Epithelial cell of esophagus (primary cell): ENCODE data around the gene TEX36.

ENCODE experiments used
- DNase-seq: peaks from one replicate; pipeline ENCODE4 v3.0.0; 2010; ENCODE audit warnings: low read depth
- H3K4me3 ChIP-seq: 2 replicates; pipeline ENCODE4 v1.5.1; 2011; ENCODE audit warnings: mild to moderate bottlenecking, low read length, control low read depth
- CTCF ChIP-seq: IDR thresholded peaks from 2 replicates; pipeline ENCODE4 v1.5.1; 2011; ENCODE audit warnings: low read depth, mild to moderate bottlenecking, low read length, control low read depth, inconsistent platforms; ENCODE audit not compliant: insufficient read depth; ENCODE audit errors: missing control alignments

Gene TEX36

GRCh38 chr10:125633517-125633999 lies 49.4 kb downstream of the TEX36 start:
- DNase-seq = peak; percentile 10
- H3K4me3 ChIP-seq = no peak overlapping the region
- TF ChIP-seq CTCF = no peak

GRCh38 chr10:125631806-125632205 lies 51.2 kb downstream of the TEX36 start:
- DNase-seq = no peak
- H3K4me3 ChIP-seq = no peak overlapping the region
- no peak for TF ChIP-seq CTCF

- TF ChIP-seq CTCF = peak; percentile 71
- H3K4me3 ChIP-seq = no peak overlapping the region
- DNase-seq = peak; percentile 78
Measured at GRCh38 chr10:125629758-125630376, 53.1 kb downstream of the TEX36 start.

GRCh38 chr10:125628104-125629049 lies 54.6 kb downstream of the TEX36 start:
- H3K4me3 ChIP-seq = no peak overlapping the region
- no peak for TF ChIP-seq CTCF
- no peak for DNase-seq

GRCh38 chr10:125627646-125628045 lies 55.3 kb downstream of the TEX36 start:
- no peak for DNase-seq
- TF ChIP-seq CTCF = no peak
- H3K4me3 ChIP-seq = no peak overlapping the region

GRCh38 chr10:125626671-125627070 lies 56.3 kb downstream of the TEX36 start:
- no peak for TF ChIP-seq CTCF
- no peak for DNase-seq
- no peak overlapping the region for H3K4me3 ChIP-seq

GRCh38 chr10:125625586-125625985 lies 57.4 kb downstream of the TEX36 start:
- no peak for TF ChIP-seq CTCF
- H3K4me3 ChIP-seq = no peak overlapping the region
- no peak for DNase-seq
